GM12865 (cell line): ENCODE results near the gene KCNA5.
A peak's percentile ranks its signal among the peaks of the same experiment; 100 is the strongest.

Experiments
- DNase-seq: peaks from one replicate; pipeline ENCODE4 v3.0.0; 2010; ENCODE audit warnings: low read depth
- H3K4me3 ChIP-seq: 2 replicates; pipeline ENCODE4 v1.5.1; 2011; ENCODE audit warnings: mild to moderate bottlenecking, low read depth, low read length, control low read depth
- TF ChIP-seq, protein P1 (sequence below): IDR thresholded peaks from 2 replicates; pipeline ENCODE4 v1.5.1; 2011; ENCODE audit warnings: low read length, control low read depth, low read depth, inconsistent platforms; ENCODE audit not compliant: insufficient read depth; ENCODE audit errors: missing control alignments

KCNA5 gene

DNA sequence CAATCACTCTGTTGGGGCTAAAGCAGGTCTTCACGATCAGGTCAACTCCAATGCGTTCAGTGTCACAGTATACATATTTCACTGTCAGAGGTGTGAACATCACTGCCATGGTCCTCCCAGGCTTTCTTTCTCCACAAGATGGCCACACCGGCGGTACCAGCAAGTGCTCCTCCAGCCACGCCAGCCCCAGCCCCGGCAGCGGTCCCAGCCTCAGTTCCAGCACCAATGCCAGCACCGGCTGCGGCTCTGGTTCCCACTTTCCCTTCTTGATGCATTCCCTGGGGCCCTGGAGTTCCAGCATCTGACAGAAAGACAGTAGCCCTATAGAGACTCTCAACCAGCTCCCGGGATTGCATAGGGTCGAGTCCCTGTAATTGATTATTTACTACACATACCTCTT, 10.9 kb upstream of the KCNA5 start:
- no peak for DNase-seq
- no peak overlapping the region for H3K4me3 ChIP-seq
- TF ChIP-seq, protein P1, sequence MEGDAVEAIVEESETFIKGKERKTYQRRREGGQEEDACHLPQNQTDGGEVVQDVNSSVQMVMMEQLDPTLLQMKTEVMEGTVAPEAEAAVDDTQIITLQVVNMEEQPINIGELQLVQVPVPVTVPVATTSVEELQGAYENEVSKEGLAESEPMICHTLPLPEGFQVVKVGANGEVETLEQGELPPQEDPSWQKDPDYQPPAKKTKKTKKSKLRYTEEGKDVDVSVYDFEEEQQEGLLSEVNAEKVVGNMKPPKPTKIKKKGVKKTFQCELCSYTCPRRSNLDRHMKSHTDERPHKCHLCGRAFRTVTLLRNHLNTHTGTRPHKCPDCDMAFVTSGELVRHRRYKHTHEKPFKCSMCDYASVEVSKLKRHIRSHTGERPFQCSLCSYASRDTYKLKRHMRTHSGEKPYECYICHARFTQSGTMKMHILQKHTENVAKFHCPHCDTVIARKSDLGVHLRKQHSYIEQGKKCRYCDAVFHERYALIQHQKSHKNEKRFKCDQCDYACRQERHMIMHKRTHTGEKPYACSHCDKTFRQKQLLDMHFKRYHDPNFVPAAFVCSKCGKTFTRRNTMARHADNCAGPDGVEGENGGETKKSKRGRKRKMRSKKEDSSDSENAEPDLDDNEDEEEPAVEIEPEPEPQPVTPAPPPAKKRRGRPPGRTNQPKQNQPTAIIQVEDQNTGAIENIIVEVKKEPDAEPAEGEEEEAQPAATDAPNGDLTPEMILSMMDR, result no peak

DNA sequence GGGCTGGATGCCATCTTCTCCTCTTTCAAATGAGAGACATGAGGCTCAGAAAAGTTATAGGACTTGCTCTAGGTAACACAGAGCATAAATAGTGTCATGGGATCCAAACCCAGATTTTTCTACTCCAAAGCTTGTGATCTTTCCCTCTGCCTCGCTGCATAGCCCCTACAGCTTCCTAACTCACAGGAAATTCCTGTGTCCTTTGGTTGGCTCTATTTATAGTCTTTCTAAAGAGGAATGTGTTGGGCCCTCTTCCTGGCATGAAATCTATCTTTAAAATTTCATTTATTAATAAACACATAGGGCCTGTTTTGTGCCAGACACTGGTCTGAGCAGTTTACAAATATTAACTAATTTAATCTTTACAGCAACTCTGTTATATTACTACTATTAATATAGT, 9.8 kb upstream of the KCNA5 start:
- TF ChIP-seq, protein P1, result no peak
- DNase-seq, result no peak

DNA sequence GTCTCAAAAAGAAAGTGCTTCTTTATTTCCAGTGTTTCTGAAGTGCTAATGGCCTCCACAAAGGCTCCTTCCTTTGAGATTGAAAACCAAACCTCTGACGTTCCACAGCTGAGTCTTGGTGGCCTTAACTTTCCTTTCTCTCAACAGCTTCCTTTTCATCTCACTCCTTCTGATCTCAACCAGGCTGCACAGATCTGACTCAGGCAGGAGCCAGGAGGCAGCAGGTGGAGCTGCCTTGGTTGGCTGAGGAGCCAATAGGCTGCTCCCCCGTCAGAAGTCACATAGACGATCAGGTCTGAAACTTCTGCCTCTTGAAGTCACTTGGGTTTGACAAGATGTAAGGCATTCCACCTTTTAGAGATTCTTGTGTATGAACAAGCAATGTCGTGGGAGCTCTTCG, 9.1 kb upstream of the KCNA5 start:
- no peak overlapping the region for H3K4me3 ChIP-seq
- TF ChIP-seq, protein P1, result no peak
- peak; percentile 77 for DNase-seq

More for the DNA sequence above, 9.8 kb upstream of the KCNA5 start:
- H3K4me3 ChIP-seq, result no peak overlapping the region

DNA sequence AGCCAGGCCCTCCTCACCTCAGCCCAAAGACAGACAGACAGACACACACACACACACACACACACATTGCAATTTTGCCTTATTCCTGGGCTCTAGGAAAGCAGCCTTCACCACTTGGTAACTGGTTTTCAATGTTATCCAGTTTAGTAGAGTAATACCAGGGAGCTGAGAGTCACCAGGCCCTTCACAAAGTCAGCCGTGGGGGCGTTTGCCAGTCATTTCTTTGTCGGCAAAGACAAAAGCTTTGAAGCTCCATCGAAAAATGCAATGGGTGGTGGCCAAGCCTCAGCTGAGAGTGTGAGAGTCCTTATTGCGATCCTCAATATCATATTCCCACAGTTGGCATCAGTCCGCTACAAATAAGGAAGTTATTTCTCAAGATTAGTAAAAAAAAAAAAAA, 8.1 kb upstream of the KCNA5 start:
- TF ChIP-seq, protein P1, result no peak
- H3K4me3 ChIP-seq, result no peak overlapping the region
- DNase-seq, result no peak

GRCh38 chr12:5036031-5036430, 7.6 kb upstream of the KCNA5 start:
- no peak overlapping the region for H3K4me3 ChIP-seq
- TF ChIP-seq, protein P1, result no peak
- no peak for DNase-seq

DNA sequence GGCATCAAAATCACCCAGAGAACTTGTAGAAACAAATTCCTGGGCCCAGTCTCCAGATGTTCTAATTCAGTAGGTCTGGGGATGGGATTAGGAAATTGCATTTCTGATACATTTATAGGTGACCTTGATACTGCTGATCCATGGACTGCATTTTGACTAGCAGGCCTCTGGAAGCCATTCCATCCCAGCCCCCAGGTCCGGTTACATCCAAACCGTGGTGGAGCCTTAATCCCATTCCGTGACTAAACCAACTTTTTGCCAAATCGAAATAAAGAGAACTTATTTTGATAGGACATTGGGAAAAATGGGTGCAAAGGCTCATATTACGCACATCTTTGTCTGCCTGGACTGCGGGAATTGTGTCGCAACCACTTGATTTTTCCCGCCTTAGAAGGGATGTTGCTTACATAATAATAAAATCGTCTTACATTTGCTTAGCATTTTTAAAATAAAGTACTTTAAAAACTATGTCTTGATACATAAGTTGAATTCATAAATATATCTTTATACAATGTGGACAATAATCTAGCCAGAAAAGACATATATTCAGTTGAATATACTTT, 5.8 kb upstream of the KCNA5 start:
- TF ChIP-seq, protein P1, result no peak
- DNase-seq, result no peak
- H3K4me3 ChIP-seq, result no peak overlapping the region

DNA sequence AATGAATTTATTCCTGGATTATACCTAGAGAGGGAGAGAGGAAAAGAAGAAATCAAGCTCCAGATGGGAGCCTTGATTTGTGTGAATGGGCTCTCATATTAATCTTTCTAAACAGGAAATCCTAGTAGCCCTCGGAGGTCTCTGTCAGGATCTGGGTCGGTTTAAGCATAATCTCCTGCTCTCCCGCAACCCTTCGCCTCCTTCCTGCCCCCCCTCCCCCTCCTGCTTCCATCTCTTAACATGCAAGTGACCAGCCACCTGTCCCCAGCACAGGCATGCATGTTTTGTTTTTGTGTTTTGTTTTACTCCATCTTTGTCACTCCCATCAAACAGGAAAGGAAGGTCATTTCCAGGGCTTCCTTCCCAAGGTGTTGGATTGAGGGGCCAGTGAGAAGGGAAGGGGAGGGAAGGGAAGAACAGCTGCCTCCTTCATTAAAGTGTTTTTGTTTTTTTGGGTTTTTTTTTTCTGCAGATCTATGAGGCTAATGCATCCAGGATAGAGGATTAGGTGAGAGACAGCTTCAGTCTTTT, 4.8 kb upstream of the KCNA5 start:
- no peak overlapping the region for H3K4me3 ChIP-seq
- TF ChIP-seq, protein P1, result no peak
- no peak for DNase-seq
